GM12873 (cell line): ENCODE results near the gene PPP4R3B.

Source experiments
- CTCF ChIP-seq: IDR thresholded peaks from 2 replicates; pipeline ENCODE4 v1.5.1; 2012; ENCODE audit warnings: low read depth, mild to moderate bottlenecking, moderate library complexity, low read length, control low read depth; ENCODE audit not compliant: insufficient read depth; ENCODE audit errors: missing control alignments

The PPP4R3B gene

GRCh38 chr2:55560855-55561254, 56.6 kb downstream of the PPP4R3B start:
- no peak for TF ChIP-seq CTCF

DNA sequence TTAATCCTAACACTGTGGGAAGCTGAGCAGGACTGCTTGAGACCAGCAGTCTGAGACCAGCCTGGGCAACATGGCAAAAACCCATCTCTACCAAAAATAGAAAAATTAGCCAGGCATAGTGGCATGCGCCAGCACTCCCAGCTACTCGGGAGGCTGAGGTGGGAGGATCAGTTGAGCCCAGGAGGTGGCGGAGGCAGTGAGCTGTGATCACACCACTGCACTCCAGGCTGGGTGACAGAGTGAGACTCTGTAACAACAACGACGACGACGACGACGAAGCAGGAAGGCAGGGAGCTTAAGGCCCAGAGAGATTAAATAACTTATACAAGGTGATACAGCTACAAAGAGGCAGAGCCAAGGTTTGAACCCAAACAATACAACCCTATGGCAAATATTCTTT, 60.6 kb downstream of the PPP4R3B start:
- no peak for TF ChIP-seq CTCF

DNA sequence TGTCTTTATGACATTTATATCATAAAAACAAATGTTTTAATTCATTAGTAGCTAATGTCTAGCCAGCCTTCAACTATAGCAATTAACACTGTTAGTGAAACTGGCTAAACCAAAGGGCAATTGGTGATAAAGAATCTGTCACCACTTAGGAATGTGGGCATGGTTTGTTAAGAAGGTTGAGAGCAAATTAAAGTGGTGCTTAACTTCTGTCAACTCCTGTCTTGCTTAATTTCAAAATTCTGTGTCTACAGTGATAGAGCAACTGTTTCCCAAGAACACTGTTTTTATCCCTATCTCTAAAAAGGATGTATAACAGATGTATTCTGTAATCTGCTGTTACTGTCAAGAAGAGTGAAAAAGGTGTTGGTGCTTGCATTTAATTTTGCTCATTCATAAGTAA, 61.4 kb downstream of the PPP4R3B start:
- no peak for TF ChIP-seq CTCF

DNA sequence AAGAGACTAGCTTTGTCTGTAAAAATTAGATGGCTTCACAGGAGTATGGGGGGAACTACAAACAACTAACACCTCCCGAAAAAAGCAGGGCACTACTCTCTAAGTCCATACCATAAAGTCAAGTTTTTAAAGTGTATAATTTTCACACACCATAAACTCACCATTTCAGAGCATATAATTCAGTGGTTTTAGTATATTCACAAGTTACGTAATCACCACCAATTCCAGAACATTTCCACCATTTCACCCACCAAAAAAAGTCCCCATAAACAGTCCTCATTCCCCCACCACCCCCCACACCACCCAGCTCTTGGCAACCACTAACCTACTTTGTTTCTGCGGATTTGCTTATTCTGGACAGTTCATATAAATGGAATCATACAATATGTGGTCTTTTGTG, 64.1 kb downstream of the PPP4R3B start:
- no peak for TF ChIP-seq CTCF

- TF ChIP-seq CTCF = no peak
Observed at GRCh38 chr2:55550368-55551102, 66.9 kb downstream of the PPP4R3B start.

DNA sequence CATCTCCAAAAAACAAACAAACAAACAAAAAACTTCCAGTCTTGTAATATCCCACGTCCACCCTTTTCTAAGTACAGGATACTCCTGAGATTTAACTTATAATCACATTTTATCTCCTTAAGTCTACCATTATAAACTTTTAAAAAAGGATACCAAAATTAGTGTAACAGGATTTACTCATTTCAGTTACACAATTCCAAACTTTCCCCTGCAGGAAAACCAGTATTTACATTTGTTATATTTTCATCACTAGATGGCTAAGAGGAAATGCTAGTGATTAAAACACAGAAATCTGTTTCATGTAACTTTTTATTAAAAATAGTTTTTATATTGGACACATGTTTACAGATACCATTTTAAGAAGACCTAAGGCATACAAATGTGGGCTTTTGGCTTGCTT, 70.4 kb downstream of the PPP4R3B start:
- TF ChIP-seq CTCF = no peak

- TF ChIP-seq CTCF = no peak
Observed at GRCh38 chr2:55530539-55531081, 86.8 kb downstream of the PPP4R3B start.
